CD14-positive monocyte (primary cell): Measurements from ENCODE around the gene C5orf58. TPM values are rescaled to one million over a fixed set of nuclear protein-coding genes. Genes with fewer than 3 reads are reported as not detected.

Source experiments
- DNase-seq, 3 donors: peaks; one replicate each; pipeline ENCODE4 v3.0.0-alpha.2; 2011 to 2022
- H2AFZ ChIP-seq: 2 replicates; pipeline ENCODE4 v1.6.0; 2012; ENCODE audit warnings: mild to moderate bottlenecking, low read depth, low read length, inconsistent platforms; ENCODE audit not compliant: insufficient read depth, poor library complexity, severe bottlenecking
- H3K27ac ChIP-seq, 2 donors: 1 replicate in 1 of 2; 2 replicates in 1 of 2; pipeline ENCODE4 v1.5.1; 2012 to 2013; ENCODE audit warnings: low read length in 2 of 2, control low read depth in 1 of 2, inconsistent platforms in 1 of 2, low read depth in 1 of 2, mild to moderate bottlenecking in 1 of 2
- H3K27me3 ChIP-seq, 2 donors: one replicate each; pipeline versions ENCODE4 v1.6.0 to v1.6.1; 2011 to 2013; ENCODE audit warnings: low read length in 2 of 2; ENCODE audit not compliant: control insufficient read depth in 2 of 2, insufficient read depth in 2 of 2
- H3K36me3 ChIP-seq, 2 donors: replicated peaks in 1 of 2; 1 replicate in 1 of 2; 2 replicates in 1 of 2; pipeline versions ENCODE4 v1.5.1 to v1.6.1; 2012 to 2013; ENCODE audit warnings: low read length in 2 of 2, control low read depth in 1 of 2, inconsistent platforms in 1 of 2, mild to moderate bottlenecking in 1 of 2; ENCODE audit not compliant: insufficient read depth in 2 of 2, control insufficient read depth in 1 of 2
- H3K4me1 ChIP-seq, 2 donors: 1 replicate in 1 of 2; 2 replicates in 1 of 2; pipeline versions ENCODE4 v1.5.1 to v1.6.1; 2012 to 2013; ENCODE audit warnings: low read length in 2 of 2, control low read depth in 1 of 2, inconsistent platforms in 1 of 2, mild to moderate bottlenecking in 1 of 2, moderate library complexity in 1 of 2; ENCODE audit not compliant: insufficient read depth in 2 of 2, control insufficient read depth in 1 of 2
- H3K4me2 ChIP-seq: replicated peaks from 2 replicates; pipeline ENCODE3; 2012; ENCODE audit warnings: low read length, moderate library complexity, mild to moderate bottlenecking; ENCODE audit not compliant: poor library complexity, severe bottlenecking; ENCODE audit errors: extremely low read depth
- H3K4me3 ChIP-seq, 3 experiments: fragments of 200-600 bp in 1 of 3; sonication (generic) in 1 of 3; replicated peaks in 1 of 3; 1 replicate in 2 of 3; 2 replicates in 1 of 3; pipeline ENCODE4 v1.5.1; 2011 to 2013; ENCODE audit warnings: low read length in 3 of 3, mild to moderate bottlenecking in 3 of 3, control low read depth in 2 of 3, low read depth in 2 of 3, inconsistent platforms in 1 of 3, moderate library complexity in 1 of 3
- H3K79me2 ChIP-seq: 2 replicates; pipeline ENCODE4 v1.6.0; 2012; ENCODE audit warnings: mild to moderate bottlenecking, control low read depth, inconsistent platforms, low read length, moderate library complexity; ENCODE audit not compliant: insufficient read depth
- H3K9ac ChIP-seq: 2 replicates; pipeline ENCODE4 v1.6.0; 2017; ENCODE audit warnings: low read length, mild to moderate bottlenecking; ENCODE audit not compliant: insufficient read depth, poor library complexity, severe bottlenecking
- H3K9me3 ChIP-seq, 2 donors: replicated peaks in 1 of 2; 1 replicate in 1 of 2; 2 replicates in 1 of 2; pipeline versions ENCODE4 v1.5.1 to v1.6.1; 2012 to 2013; ENCODE audit warnings: low read length in 2 of 2, control low read depth in 1 of 2; ENCODE audit not compliant: control insufficient read depth in 1 of 2, insufficient read depth in 1 of 2
- H4K20me1 ChIP-seq: 2 replicates; pipeline ENCODE4 v1.6.0; 2012; ENCODE audit warnings: mild to moderate bottlenecking, low read length, control low read depth, moderate library complexity; ENCODE audit not compliant: insufficient read depth
- H3K27ac Mint-ChIP-seq, 7 donors: one replicate each; pipeline ENCODE4 v1.8.0; 2020; ENCODE audit warnings: mild to moderate bottlenecking in 7 of 7, mixed read lengths in 7 of 7, moderate library complexity in 6 of 7, inconsistent platforms in 2 of 7
- H3K27me3 Mint-ChIP-seq, 3 donors: one replicate each; pipeline ENCODE4 v1.8.0; 2021 to 2022; ENCODE audit warnings: low read depth in 3 of 3, mild to moderate bottlenecking in 3 of 3, mixed read lengths in 3 of 3, moderate library complexity in 3 of 3, inconsistent platforms in 1 of 3
- H3K36me3 Mint-ChIP-seq, 2 donors: one replicate each; pipeline ENCODE4 v1.8.0; 2020; ENCODE audit warnings: mixed read lengths in 2 of 2, inconsistent platforms in 1 of 2, mild to moderate bottlenecking in 1 of 2
- H3K4me1 Mint-ChIP-seq: one replicate; pipeline ENCODE4 v1.8.0; 2020; ENCODE audit warnings: mild to moderate bottlenecking, mixed read lengths
- H3K4me3 Mint-ChIP-seq, 2 donors: one replicate each; pipeline ENCODE4 v1.8.0; 2020; ENCODE audit warnings: mild to moderate bottlenecking in 2 of 2, mixed read lengths in 2 of 2, moderate library complexity in 1 of 2
- H3K9me3 Mint-ChIP-seq, 7 donors: one replicate each; pipeline ENCODE4 v1.8.0; 2020 to 2022; ENCODE audit warnings: mixed read lengths in 7 of 7, mild to moderate bottlenecking in 6 of 7, moderate library complexity in 6 of 7, inconsistent platforms in 2 of 7
- CTCF ChIP-seq: fragments of 200-600 bp; IDR thresholded peaks from one replicate; pipeline ENCODE4 v1.8.0; 2022; ENCODE audit warnings: antibody characterized with exemption, mild to moderate bottlenecking
- WGBS: methylation state at CpG from one replicate; pipeline ENCODE4 v1.1.5; 2013; ENCODE audit warnings: missing lambda C conversion rate; ENCODE audit not compliant: insufficient coverage; 5-methylcytosine and 5-hydroxymethylcytosine counted together
- intact Hi-C, 2 donors: fragments of 100-400 bp; cut with micrococcal nuclease; formaldehyde crosslinking; loops; one replicate each; pipeline versions ENCODE4 v1.15.0 to v1.15.1; 2023
- polyA plus RNA-seq, 3 donors: library from polyadenylated mRNA; depleted of rRNA in 1 of 3; unstranded in 2 of 3; stranded (reverse) in 1 of 3; fragments of 300-500 nt in 2 of 3; fragments of >200 nt in 1 of 3; fragmentation: Illumina TruSeq in 2 of 3; gene quantifications; 1 replicate in 2 of 3; 2 replicates in 1 of 3; pipeline ENCODE4 v1.2.3, GENCODE V29; 2012 to 2021

Gene C5orf58
- polyA plus RNA-seq, 3 donors, result 0.46 TPM; not detected in 2

GRCh38 chr5:170276140-170276539 is 43.4 kb downstream of the C5orf58 start:
- H3K4me3 ChIP-seq, result no peak overlapping the region
- peaks cover 56 to 70% of the 10 kb centered on the region in 2 donors for H3K36me3 ChIP-seq
- peak overlapping the region; percentile 82 to 98 (median 89) for H3K27ac Mint-ChIP-seq
- no peaks in the 10 kb centered on the region for H3K9me3 ChIP-seq
- H3K36me3 Mint-ChIP-seq, result peaks cover 75 to 88% of the 10 kb centered on the region in 2 donors
- no peaks in the 10 kb centered on the region for H3K27me3 Mint-ChIP-seq
- H3K4me1 ChIP-seq, result peaks cover 64 to 74% of the 10 kb centered on the region in 2 donors
- no peak for DNase-seq
- H3K79me2 ChIP-seq, result peaks cover 86% of the 10 kb centered on the region
- TF ChIP-seq CTCF, result no peak
- no peak overlapping the region for H3K4me2 ChIP-seq
- H2AFZ ChIP-seq, result no peak overlapping the region
- no CpG with 5 or more reads among the region's 2 CpGs for WGBS
- peaks cover 91% of the 10 kb centered on the region for H4K20me1 ChIP-seq
- H3K27ac ChIP-seq, result peak overlapping the region in 1 of 2 donors; percentile 82
- H3K27me3 ChIP-seq, result no peaks in the 10 kb centered on the region
- peaks cover 80% of the 10 kb centered on the region for H3K4me1 Mint-ChIP-seq
- H3K4me3 Mint-ChIP-seq, result peak overlapping the region in 1 of 2 donors; percentile 20
- intact Hi-C loops, result no loop called here
- no peak overlapping the region for H3K9ac ChIP-seq
- H3K9me3 Mint-ChIP-seq, result no peaks in the 10 kb centered on the region

GRCh38 chr5:170277867-170278281 is 45.1 kb downstream of the C5orf58 start:
- TF ChIP-seq CTCF, result no peak
- Histone ChIP-seq H3K27ac (peak overlapping the region; percentile 72 to 82), H3K27me3 (no peaks in the 10 kb centered on the region), H3K36me3 (peaks cover 57 to 71% of the 10 kb centered on the region in 2 donors), H2AFZ (no peak overlapping the region), H3K9me3 (no peaks in the 10 kb centered on the region), H3K79me2 (peaks cover 90% of the 10 kb centered on the region), H3K4me2 (peak overlapping the region; percentile 48), H3K4me1 (peaks cover 66 to 77% of the 10 kb centered on the region in 2 donors), H3K4me3 (peak overlapping the region in 1 of 3 experiments; percentile 27), H3K9ac (peak overlapping the region; percentile 5), H4K20me1 (peaks cover 96% of the 10 kb centered on the region)
- H3K27ac Mint-ChIP-seq, result peak overlapping the region; percentile 89 to 98 (median 95)
- H3K27me3 Mint-ChIP-seq, result no peaks in the 10 kb centered on the region
- H3K4me1 Mint-ChIP-seq, result peaks cover 84% of the 10 kb centered on the region
- peak; percentile 54 to 71 (median 66) for DNase-seq
- peaks cover 76 to 89% of the 10 kb centered on the region in 2 donors for H3K36me3 Mint-ChIP-seq
- WGBS, result no CpG with 5 or more reads among the region's 6 CpGs
- peak overlapping the region; percentile 66 to 81 for H3K4me3 Mint-ChIP-seq
- no peaks in the 10 kb centered on the region for H3K9me3 Mint-ChIP-seq
- intact Hi-C loops, result loop anchor here in 1 of 2 donors (1.0 kb wide), 1 partner anchor 9 kb away; no protein-coding TSS in a partner anchor
